Measurements from ENCODE around the gene WHAMM. TPM values are rescaled to one million over a fixed set of nuclear protein-coding genes. Genes with fewer than 3 reads are reported as not detected.

Gene WHAMM
- total and polyA plus RNA-seq, 2 of the 4 experiments (the other 2 are of a cell fraction), result 1.4 to 4.1 TPM

DNA sequence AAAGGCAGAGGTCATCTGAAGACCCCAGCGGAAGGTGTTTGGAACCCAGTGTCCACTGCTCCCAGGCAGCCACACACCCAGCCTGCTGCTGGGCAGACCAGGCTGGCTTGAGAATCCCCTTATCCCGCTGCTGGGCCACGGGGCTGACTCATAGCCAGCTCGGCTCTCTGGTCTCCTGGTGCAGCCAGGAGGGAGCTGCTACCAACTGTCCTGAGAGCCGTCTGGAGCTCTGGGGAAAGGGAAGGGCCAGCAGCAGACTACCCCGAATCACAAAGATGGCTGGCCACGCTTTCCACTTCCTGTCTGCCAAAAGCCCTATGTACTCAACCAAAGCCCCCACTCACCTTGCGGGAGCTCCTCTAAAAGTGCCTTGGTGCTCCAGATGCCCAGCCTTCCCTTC lies 38.3 kb downstream of the WHAMM start:
- no peak overlapping the region for H4K5ac ChIP-seq (ENCODE audit: low read depth, low read length)
- H2AK9ac ChIP-seq (replicated peaks; ENCODE audit: low read depth, low read length, poor library complexity), result no peak overlapping the region
- peak; percentile 24 for DNase-seq
- no peaks in the 10 kb centered on the region for H4K20me1 ChIP-seq (ENCODE audit: insufficient read depth, low read length)
- H2AK5ac ChIP-seq (ENCODE audit: low read depth, low read length), result no peak overlapping the region
- no peaks in the 10 kb centered on the region for H3K27me3 ChIP-seq (ENCODE audit: control insufficient read depth, insufficient read depth, low read length)
- H3K27ac ChIP-seq (ENCODE audit: insufficient read depth, low read length), result no peak overlapping the region
- H3K23ac ChIP-seq (ENCODE audit: low read depth, low read length), result no peak overlapping the region
- no peaks in the 10 kb centered on the region; the same call in 1 of the 2 replicates for H3K9me1 ChIP-seq (ENCODE audit: insufficient read depth, low read length)
- WGBS, 2 experiments (ENCODE audit: extremely low coverage in 2 of 2, insufficient read length in 1 of 2), result no CpG with 5 or more reads among the region's 8 CpGs
- no peak overlapping the region; a peak in 1 of 4 replicates for H4K8ac ChIP-seq (ENCODE audit: low read depth in 2 of 2, low read length in 2 of 2)
- POLR2A ChIA-PET (ENCODE audit: unreplicated experiment), result no interaction called here
- BruUV-seq (replicated peaks), result no TSS peak
- H3K14ac ChIP-seq (replicated peaks; ENCODE audit: low read depth, low read length), result no peak overlapping the region
- no peak overlapping the region for H2BK5ac ChIP-seq (ENCODE audit: low read depth, low read length, poor library complexity, severe bottlenecking)
- CTCF ChIA-PET, result interaction anchor here (0.6 kb wide), 1 partner anchor 13 kb away, joined by 3 read pairs; no protein-coding TSS in a partner anchor
- intact Hi-C loops (cut with micrococcal nuclease) (loop anchor here (5.0 kb wide), 1 partner anchor 140 kb away; the partner anchor contains the start of gene RAMAC), in situ Hi-C loops (cut with MboI; ENCODE audit: low sequenced_read_pairs) (no loop called here), dilution Hi-C loops (cut with HindIII; ENCODE audit: low sequenced_read_pairs, unreplicated experiment) (no loop called here)
- no peak; the same call in 1 of the 2 replicates for ATAC-seq (ENCODE audit: low read depth)
- TF ChIP-seq, protein P1, sequence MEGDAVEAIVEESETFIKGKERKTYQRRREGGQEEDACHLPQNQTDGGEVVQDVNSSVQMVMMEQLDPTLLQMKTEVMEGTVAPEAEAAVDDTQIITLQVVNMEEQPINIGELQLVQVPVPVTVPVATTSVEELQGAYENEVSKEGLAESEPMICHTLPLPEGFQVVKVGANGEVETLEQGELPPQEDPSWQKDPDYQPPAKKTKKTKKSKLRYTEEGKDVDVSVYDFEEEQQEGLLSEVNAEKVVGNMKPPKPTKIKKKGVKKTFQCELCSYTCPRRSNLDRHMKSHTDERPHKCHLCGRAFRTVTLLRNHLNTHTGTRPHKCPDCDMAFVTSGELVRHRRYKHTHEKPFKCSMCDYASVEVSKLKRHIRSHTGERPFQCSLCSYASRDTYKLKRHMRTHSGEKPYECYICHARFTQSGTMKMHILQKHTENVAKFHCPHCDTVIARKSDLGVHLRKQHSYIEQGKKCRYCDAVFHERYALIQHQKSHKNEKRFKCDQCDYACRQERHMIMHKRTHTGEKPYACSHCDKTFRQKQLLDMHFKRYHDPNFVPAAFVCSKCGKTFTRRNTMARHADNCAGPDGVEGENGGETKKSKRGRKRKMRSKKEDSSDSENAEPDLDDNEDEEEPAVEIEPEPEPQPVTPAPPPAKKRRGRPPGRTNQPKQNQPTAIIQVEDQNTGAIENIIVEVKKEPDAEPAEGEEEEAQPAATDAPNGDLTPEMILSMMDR (conservative IDR thresholded peaks at IDR 0.05; ENCODE audit: low read depth, low read length), result no peak
- no peak for TF ChIP-seq CHD1 (IDR thresholded peaks at IDR 0.05; ENCODE audit: low read depth, low read length)
- TF ChIP-seq, protein P2, sequence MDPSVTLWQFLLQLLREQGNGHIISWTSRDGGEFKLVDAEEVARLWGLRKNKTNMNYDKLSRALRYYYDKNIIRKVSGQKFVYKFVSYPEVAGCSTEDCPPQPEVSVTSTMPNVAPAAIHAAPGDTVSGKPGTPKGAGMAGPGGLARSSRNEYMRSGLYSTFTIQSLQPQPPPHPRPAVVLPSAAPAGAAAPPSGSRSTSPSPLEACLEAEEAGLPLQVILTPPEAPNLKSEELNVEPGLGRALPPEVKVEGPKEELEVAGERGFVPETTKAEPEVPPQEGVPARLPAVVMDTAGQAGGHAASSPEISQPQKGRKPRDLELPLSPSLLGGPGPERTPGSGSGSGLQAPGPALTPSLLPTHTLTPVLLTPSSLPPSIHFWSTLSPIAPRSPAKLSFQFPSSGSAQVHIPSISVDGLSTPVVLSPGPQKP (IDR thresholded peaks at IDR 0.05; ENCODE audit: borderline replicate concordance, low read depth, low read length), result no peak
- H3K4me1 ChIP-seq (ENCODE audit: control insufficient read depth, insufficient read depth, low read length), result peaks cover 11% of the 10 kb centered on the region; the same call in 1 of the 2 replicates
- no peaks in the 10 kb centered on the region for H3K79me1 ChIP-seq (ENCODE audit: low read depth in 1 of 2, low read length in 2 of 2)
- H3K9ac ChIP-seq (ENCODE audit: low read depth, low read length), result no peak overlapping the region
- H3K4ac ChIP-seq (ENCODE audit: low read depth, low read length), result no peak overlapping the region
- H3K56ac ChIP-seq (ENCODE audit: extremely low read depth, insufficient read depth, low read length), result no peak overlapping the region
- no peak overlapping the region for H4K91ac ChIP-seq (ENCODE audit: insufficient read depth, low read depth, low read length)
- no peak overlapping the region for H2BK20ac ChIP-seq (ENCODE audit: low read depth, low read length)
- H3K4me3 ChIP-seq (ENCODE audit: insufficient read depth, low read depth, low read length), result no peak overlapping the region
- no peak overlapping the region for H3K4me2 ChIP-seq (ENCODE audit: low read depth, low read length)
- H3K36me3 ChIP-seq (ENCODE audit: control insufficient read depth, insufficient read depth, low read length), result no peaks in the 10 kb centered on the region
- no peak overlapping the region for H2BK15ac ChIP-seq (ENCODE audit: low read depth, low read length)
- H3K9me3 ChIP-seq (ENCODE audit: control insufficient read depth, insufficient read depth, low read length), result no peaks in the 10 kb centered on the region
- H2BK120ac ChIP-seq (ENCODE audit: low read depth, low read length), result no peak overlapping the region
- peak overlapping the region; percentile 36 for H2AFZ ChIP-seq (replicated peaks; ENCODE audit: low read length, poor library complexity)
- no peak overlapping the region for H3K18ac ChIP-seq (ENCODE audit: low read depth, low read length)
